SK-N-SH treated with all-trans-retinoic acid at 6 μM for 48 hours (cell line): ENCODE results near the gene RELCH.

ENCODE experiments used
- ATAC-seq: fragments of 200-7000 bp; cut with Tn5 transposase; 3 replicates; pipeline ENCODE4 v1.9.1; 2020; ENCODE audit warnings: mild to moderate bottlenecking, moderate library complexity
- ARNTL ChIP-seq: fragments of 450-650 bp; formaldehyde crosslinking; IDR thresholded peaks from 2 replicates; pipeline ENCODE4 v1.5.0; 2020; ENCODE audit warnings: low read depth, mild to moderate bottlenecking, moderate library complexity, borderline replicate concordance
- BACH2 ChIP-seq: fragments of 250-450 bp; sonication (Bioruptor Pico); IDR thresholded peaks from 2 replicates; pipeline ENCODE4 v1.9.0; 2021; ENCODE audit warnings: mild to moderate bottlenecking, borderline replicate concordance
- CREB5 ChIP-seq: fragments of 250-450 bp; sonication (Bioruptor Pico); IDR thresholded peaks from 2 replicates; pipeline ENCODE4 v1.5.1; 2020; ENCODE audit warnings: low read depth, mild to moderate bottlenecking, moderate library complexity
- CSRNP3 ChIP-seq: fragments of 250-450 bp; sonication (Bioruptor Pico); IDR thresholded peaks from 2 replicates; pipeline ENCODE4 v1.5.1; 2021; ENCODE audit warnings: mild to moderate bottlenecking, moderate library complexity
- ESRRG ChIP-seq: fragments of 250-450 bp; sonication (Bioruptor Pico); IDR thresholded peaks from 2 replicates; pipeline ENCODE4 v1.6.1; 2021; ENCODE audit warnings: mild to moderate bottlenecking
- GLIS3 ChIP-seq: fragments of 250-450 bp; sonication (Bioruptor Pico); IDR thresholded peaks from 2 replicates; pipeline ENCODE4 v1.5.0; 2020; ENCODE audit warnings: mild to moderate bottlenecking, moderate library complexity
- ISL1 ChIP-seq: fragments of 250-450 bp; sonication (Bioruptor Pico); IDR thresholded peaks from 2 replicates; pipeline ENCODE4 v2.1.2; 2022; ENCODE audit warnings: mild to moderate bottlenecking, moderate library complexity
- OSR1 ChIP-seq: fragments of 250-450 bp; sonication (Bioruptor Pico); IDR thresholded peaks from 2 replicates; pipeline ENCODE4 v1.8.0; 2022; ENCODE audit warnings: moderate library complexity, mild to moderate bottlenecking, inconsistent platforms
- RARB ChIP-seq: fragments of 250-450 bp; sonication (Bioruptor Pico); IDR thresholded peaks from 2 replicates; pipeline ENCODE4 v1.8.0; 2021; ENCODE audit warnings: mild to moderate bottlenecking, moderate library complexity
- SNAI2 ChIP-seq: fragments of 250-450 bp; sonication (Bioruptor Pico); IDR thresholded peaks from 2 replicates; pipeline ENCODE4 v1.5.0; 2020; ENCODE audit warnings: mild to moderate bottlenecking, moderate library complexity
- TCF4 ChIP-seq: fragments of 250-450 bp; sonication (Bioruptor Pico); IDR thresholded peaks from 2 replicates; pipeline ENCODE4 v1.8.0; 2021; ENCODE audit warnings: mild to moderate bottlenecking, moderate library complexity, borderline replicate concordance
- TOX ChIP-seq: fragments of 250-450 bp; sonication (Bioruptor Pico); IDR thresholded peaks from 2 replicates; pipeline ENCODE4 v1.8.0; 2021; ENCODE audit warnings: mild to moderate bottlenecking, moderate library complexity, borderline replicate concordance
- TSHZ2 ChIP-seq: fragments of 250-450 bp; sonication (Bioruptor Pico); IDR thresholded peaks from 2 replicates; pipeline ENCODE4 v1.5.0; 2020; ENCODE audit warnings: mild to moderate bottlenecking, moderate library complexity
- ZC3H10 ChIP-seq: fragments of 250-450 bp; sonication (Bioruptor Pico); IDR thresholded peaks from 2 replicates; pipeline ENCODE4 v1.5.1; 2021; ENCODE audit warnings: mild to moderate bottlenecking, moderate library complexity
- ZFP3 ChIP-seq: fragments of 250-450 bp; sonication (Bioruptor Pico); IDR thresholded peaks from 2 replicates; pipeline ENCODE4 v1.5.0; 2020; ENCODE audit warnings: mild to moderate bottlenecking, moderate library complexity
- ZFP30 ChIP-seq: fragments of 450-650 bp; formaldehyde crosslinking; IDR thresholded peaks from 2 replicates; pipeline ENCODE4 v1.5.0; 2022; ENCODE audit warnings: mild to moderate bottlenecking, moderate library complexity
- ZNF565 ChIP-seq: fragments of 450-650 bp; formaldehyde crosslinking; conservative IDR thresholded peaks from 2 replicates; pipeline ENCODE4 v1.5.0; 2020; ENCODE audit warnings: low read depth, mild to moderate bottlenecking, moderate library complexity
- ZNF70 ChIP-seq: fragments of 450-650 bp; formaldehyde crosslinking; IDR thresholded peaks from 2 replicates; pipeline ENCODE4 v1.5.0; 2020; ENCODE audit warnings: mild to moderate bottlenecking, moderate library complexity
- ZNF8 ChIP-seq: fragments of 450-650 bp; formaldehyde crosslinking; IDR thresholded peaks from 2 replicates; pipeline ENCODE4 v1.5.0; 2020; ENCODE audit warnings: mild to moderate bottlenecking, moderate library complexity

RELCH gene

GRCh38 chr18:62301322-62301721 is 114.3 kb downstream of the RELCH start:
- ATAC-seq = no peak
- TF ChIP-seq CSRNP3 (CRISPR knock-in tag) (no peak), ZNF8 (CRISPR knock-in tag) (no peak), ESRRG (CRISPR knock-in tag) (no peak), SNAI2 (CRISPR knock-in tag) (no peak), ZNF70 (no peak), ZNF565 (CRISPR knock-in tag) (no peak), ARNTL (no peak), ZFP30 (CRISPR knock-in tag) (no peak), ZFP3 (no peak), CREB5 (CRISPR knock-in tag) (no peak), TSHZ2 (CRISPR knock-in tag) (no peak), BACH2 (CRISPR knock-in tag) (no peak)

- no peak for ATAC-seq
Observed at GRCh38 chr18:62312851-62313250, 125.8 kb downstream of the RELCH start.

More at GRCh38 chr18:62312851-62313250, 125.8 kb downstream of the RELCH start:
- TF ChIP-seq GLIS3 = no peak
- no peak for TF ChIP-seq CSRNP3 (CRISPR knock-in tag)
- no peak for TF ChIP-seq BACH2 (CRISPR knock-in tag)
- no peak for TF ChIP-seq ZNF70
- TF ChIP-seq TCF4 (CRISPR knock-in tag) = no peak
- no peak for TF ChIP-seq ZNF565 (CRISPR knock-in tag)
- TF ChIP-seq ZFP30 (CRISPR knock-in tag) = no peak
- no peak for TF ChIP-seq OSR1 (CRISPR knock-in tag)
- TF ChIP-seq ZNF8 (CRISPR knock-in tag) = no peak
- TF ChIP-seq TOX = no peak
- no peak for TF ChIP-seq TSHZ2 (CRISPR knock-in tag)
- TF ChIP-seq SNAI2 (CRISPR knock-in tag) = no peak
- no peak for TF ChIP-seq ISL1 (CRISPR knock-in tag)
- TF ChIP-seq ZC3H10 = no peak
- no peak for TF ChIP-seq RARB (CRISPR knock-in tag)
- TF ChIP-seq ESRRG (CRISPR knock-in tag) = no peak
